Loucy (cell line): ENCODE data around the gene CSNK1G3.

Experiments
- H2AFZ ChIP-seq: fragments of 200-600 bp; sonication (generic); 2 replicates; pipeline ENCODE4 v1.6.0; 2016; ENCODE audit warnings: antibody characterized with exemption, mild to moderate bottlenecking, low read length, moderate library complexity
- H3F3A ChIP-seq: fragments of 200-600 bp; 2 replicates; pipeline ENCODE4 v1.6.0; 2016; ENCODE audit warnings: antibody characterized with exemption, low read depth, mild to moderate bottlenecking
- H3K27me3 ChIP-seq: fragments of 200-600 bp; sonication (generic); 2 replicates; pipeline ENCODE4 v1.6.1; 2014; ENCODE audit warnings: low read length, mild to moderate bottlenecking; ENCODE audit not compliant: insufficient read depth, poor library complexity, severe bottlenecking
- H3K36me3 ChIP-seq: fragments of 200-600 bp; sonication (generic); 2 replicates; pipeline ENCODE4 v1.6.1; 2016; ENCODE audit warnings: low read length; ENCODE audit not compliant: insufficient read depth
- H3K4me1 ChIP-seq: fragments of 200-600 bp; sonication (generic); 2 replicates; pipeline ENCODE4 v1.5.1; 2014; ENCODE audit warnings: low read length, mild to moderate bottlenecking; ENCODE audit not compliant: insufficient read depth, poor library complexity, severe bottlenecking
- H3K4me2 ChIP-seq: fragments of 200-600 bp; sonication (generic); 2 replicates; pipeline ENCODE4 v1.6.0; 2014; ENCODE audit warnings: antibody characterized with exemption, low read length, low read depth, mild to moderate bottlenecking; ENCODE audit not compliant: poor library complexity, severe bottlenecking
- H3K4me3 ChIP-seq: fragments of 200-600 bp; sonication (generic); 2 replicates; pipeline ENCODE4 v1.5.1; 2014; ENCODE audit warnings: low read length, mild to moderate bottlenecking, mixed read lengths; ENCODE audit not compliant: poor library complexity, severe bottlenecking
- H3K79me2 ChIP-seq: fragments of 200-600 bp; sonication (generic); 2 replicates; pipeline ENCODE4 v1.6.1; 2014; ENCODE audit warnings: low read length; ENCODE audit not compliant: insufficient read depth
- H3K9ac ChIP-seq: fragments of 200-600 bp; sonication (generic); 2 replicates; pipeline ENCODE4 v1.6.0; 2014; ENCODE audit warnings: mild to moderate bottlenecking, low read depth, low read length, moderate library complexity; ENCODE audit not compliant: poor library complexity, severe bottlenecking
- H3K9me2 ChIP-seq: fragments of 200-600 bp; sonication (generic); replicated peaks from 2 replicates; pipeline ENCODE4 v1.6.1; 2016; ENCODE audit warnings: low read depth, low read length, mixed read lengths
- H3K9me3 ChIP-seq: fragments of 200-600 bp; sonication (generic); 2 replicates; pipeline ENCODE4 v1.6.1; 2014; ENCODE audit warnings: mild to moderate bottlenecking, antibody characterized with exemption, low read length, low read depth; ENCODE audit not compliant: insufficient read depth
- H4K20me1 ChIP-seq: fragments of 200-600 bp; sonication (generic); 2 replicates; pipeline ENCODE4 v1.6.0; 2014; ENCODE audit warnings: antibody characterized with exemption, low read length, mild to moderate bottlenecking; ENCODE audit not compliant: insufficient read depth, poor library complexity, severe bottlenecking
- CTCF ChIP-seq: fragments of 200-600 bp; sonication (generic); conservative IDR thresholded peaks from 2 replicates; pipeline ENCODE4 v1.5.1; 2014; ENCODE audit warnings: mild to moderate bottlenecking, antibody characterized with exemption, low read length
- EZH2phosphoT487 ChIP-seq: fragments of 200-600 bp; IDR thresholded peaks from 2 replicates; pipeline ENCODE4 v1.6.1; 2018; ENCODE audit warnings: antibody characterized with exemption, mild to moderate bottlenecking, moderate library complexity, borderline replicate concordance

Gene CSNK1G3

GRCh38 chr5:123546657-123547056 lies 34.7 kb downstream of the CSNK1G3 start:
- Histone ChIP-seq H3K9me3 (no peaks in the 10 kb centered on the region), H3K36me3 (no peaks in the 10 kb centered on the region), H2AFZ (no peak overlapping the region), H3K4me3 (no peak overlapping the region), H4K20me1 (no peaks in the 10 kb centered on the region), H3K79me2 (peaks cover 33% of the 10 kb centered on the region; the same call in 1 of the 2 replicates), H3K9me2 (no peaks in the 10 kb centered on the region), H3K4me1 (peaks cover 10% of the 10 kb centered on the region), H3K9ac (no peak overlapping the region), H3K27me3 (no peaks in the 10 kb centered on the region), H3K4me2 (no peak overlapping the region), H3F3A (no peaks in the 10 kb centered on the region)
- TF ChIP-seq EZH2phosphoT487 (no peak), CTCF (no peak)

GRCh38 chr5:123549256-123549904 lies 37.4 kb downstream of the CSNK1G3 start:
- Histone ChIP-seq H3F3A (no peaks in the 10 kb centered on the region), H3K79me2 (peaks cover 15% of the 10 kb centered on the region; the same call in 1 of the 2 replicates), H3K4me3 (no peak overlapping the region), H3K9me2 (no peaks in the 10 kb centered on the region), H2AFZ (no peak overlapping the region), H3K9me3 (no peaks in the 10 kb centered on the region), H4K20me1 (no peaks in the 10 kb centered on the region), H3K9ac (no peak overlapping the region), H3K4me2 (peak overlapping the region; percentile 20), H3K36me3 (no peaks in the 10 kb centered on the region), H3K27me3 (no peaks in the 10 kb centered on the region), H3K4me1 (peaks cover 10% of the 10 kb centered on the region)
- TF ChIP-seq CTCF = no peak
- no peak for TF ChIP-seq EZH2phosphoT487

GRCh38 chr5:123554601-123555000 lies 42.6 kb downstream of the CSNK1G3 start:
- no peaks in the 10 kb centered on the region for H3F3A ChIP-seq
- no peaks in the 10 kb centered on the region for H4K20me1 ChIP-seq
- H3K36me3 ChIP-seq = no peaks in the 10 kb centered on the region
- no peak overlapping the region for H3K9ac ChIP-seq
- H3K4me1 ChIP-seq = peaks cover 4% of the 10 kb centered on the region
- TF ChIP-seq EZH2phosphoT487 (no peak), CTCF (0 out of 2 replicates have a peak, but pooled peaks have one; percentile 12)
- no peak overlapping the region for H2AFZ ChIP-seq
- H3K4me2 ChIP-seq = no peak overlapping the region
- no peaks in the 10 kb centered on the region for H3K27me3 ChIP-seq
- H3K79me2 ChIP-seq = peaks cover 8% of the 10 kb centered on the region; the same call in 1 of the 2 replicates
- no peak overlapping the region for H3K4me3 ChIP-seq
- no peaks in the 10 kb centered on the region for H3K9me3 ChIP-seq
- H3K9me2 ChIP-seq = no peaks in the 10 kb centered on the region
